NCI-H2171 (cell line): ENCODE results near the gene CADM2.
"Not testable (repeated sequence)": the region's sequence is repeated elsewhere in the genome, so short reads cannot be mapped to it uniquely, and the experiment has no call there.

Source experiments
- DNase-seq: peaks from one replicate; lab custom pipeline; 2025; lab: John Stamatoyannopoulos, UW

Gene CADM2

GRCh38 chr3:84958495-84959469, at the start of gene CADM2:
TSS of gene CADM2 (plus strand) at chr3:84958989.
- peak; percentile 73 for DNase-seq

- not testable (repeated sequence) for DNase-seq
Observed at GRCh38 chr3:84918592-84918991, 40.2 kb upstream of the CADM2 start.

GRCh38 chr3:84922682-84923081, 36.1 kb upstream of the CADM2 start:
- DNase-seq, result no peak

GRCh38 chr3:84925571-84925970, 33.2 kb upstream of the CADM2 start:
- no peak for DNase-seq

- DNase-seq, result no peak
Observed at GRCh38 chr3:84943379-84943778, 15.4 kb upstream of the CADM2 start.

- DNase-seq, result no peak
Observed at GRCh38 chr3:84946240-84946639, 12.5 kb upstream of the CADM2 start.

GRCh38 chr3:84959470-84960271, 882 bp downstream of the CADM2 start:
- peak; percentile 31 for DNase-seq

GRCh38 chr3:84960581-84960980, 1.8 kb downstream of the CADM2 start:
- no peak for DNase-seq

GRCh38 chr3:84961011-84961410, 2.2 kb downstream of the CADM2 start:
- no peak for DNase-seq

- DNase-seq, result no peak
Observed at GRCh38 chr3:84961521-84962255, 2.9 kb downstream of the CADM2 start.

GRCh38 chr3:84962415-84962814, 3.6 kb downstream of the CADM2 start:
- DNase-seq, result no peak

- DNase-seq, result no peak
Observed at GRCh38 chr3:84963137-84963536, 4.3 kb downstream of the CADM2 start.

- DNase-seq, result peak; percentile 29
Observed at GRCh38 chr3:84965141-84965540, 6.4 kb downstream of the CADM2 start.

GRCh38 chr3:84967767-84968581, 9.2 kb downstream of the CADM2 start:
- DNase-seq, result no peak

- DNase-seq, result no peak
Observed at GRCh38 chr3:84968701-84969235, 10.0 kb downstream of the CADM2 start.

GRCh38 chr3:84974347-84974746, 15.6 kb downstream of the CADM2 start:
- no peak for DNase-seq

- DNase-seq, result no peak
Observed at GRCh38 chr3:84977021-84977420, 18.2 kb downstream of the CADM2 start.

GRCh38 chr3:84978843-84979242, 20.1 kb downstream of the CADM2 start:
- no peak for DNase-seq

GRCh38 chr3:84980011-84980410, 21.2 kb downstream of the CADM2 start:
- no peak for DNase-seq

- no peak for DNase-seq
Observed at GRCh38 chr3:84980456-84980855, 21.7 kb downstream of the CADM2 start.

GRCh38 chr3:84983490-84983889, 24.7 kb downstream of the CADM2 start:
- no peak for DNase-seq
